ENCODE results near the gene BCL11A.

The BCL11A gene

DNA sequence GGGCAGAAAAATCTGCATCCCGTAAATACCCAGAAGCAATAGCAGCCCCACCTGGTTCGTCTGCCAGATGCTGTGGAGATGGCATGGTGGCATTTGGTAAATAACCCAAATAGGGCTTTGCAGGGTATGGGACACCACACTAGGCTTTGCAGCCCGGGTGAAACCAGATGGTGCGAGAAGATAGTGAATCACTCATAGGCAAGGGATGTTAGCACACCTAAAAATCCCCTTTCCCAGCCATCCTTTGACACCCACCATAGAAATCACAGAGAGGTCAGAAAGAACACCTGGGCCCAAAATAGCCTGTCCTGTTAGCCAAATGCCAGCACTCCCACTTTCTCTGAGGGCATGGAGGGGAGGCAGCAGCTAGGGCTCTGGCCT, 47.6 kb downstream of the BCL11A start:
- no peak for DNase-seq (ENCODE audit: low read depth in 2 of 2)

DNA sequence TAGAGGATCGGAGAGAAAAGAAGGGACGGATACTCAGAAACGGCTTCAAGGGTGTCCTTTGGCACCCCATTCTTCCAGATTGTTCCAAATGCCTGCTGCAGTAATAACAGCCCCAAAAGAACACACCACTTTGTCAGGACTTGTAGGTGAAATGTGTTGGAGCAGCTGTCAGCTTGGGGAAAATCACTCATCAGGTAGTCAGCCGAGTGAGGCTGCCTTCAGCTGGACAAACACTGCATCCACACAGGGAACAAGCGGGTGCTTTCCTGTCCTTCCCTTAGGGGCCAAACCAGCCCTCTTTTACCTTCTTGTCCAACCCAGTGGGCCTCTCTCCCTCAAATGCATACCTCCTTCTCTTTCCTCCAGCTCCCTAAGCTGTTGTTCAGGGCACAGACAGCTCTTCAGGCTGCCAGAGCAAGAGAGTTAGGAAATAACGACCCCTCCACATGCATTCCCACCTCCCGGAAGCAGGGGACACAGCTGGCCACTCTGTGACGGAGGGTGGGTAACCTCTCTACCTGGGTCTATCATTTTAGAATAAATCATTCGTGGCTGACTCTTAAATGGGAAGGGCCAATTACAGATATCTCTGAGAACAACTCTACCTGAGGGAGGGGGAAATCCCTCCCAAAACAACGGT, 48.1 kb downstream of the BCL11A start:
- DNase-seq (ENCODE audit: low read depth in 2 of 2): no peak

DNA sequence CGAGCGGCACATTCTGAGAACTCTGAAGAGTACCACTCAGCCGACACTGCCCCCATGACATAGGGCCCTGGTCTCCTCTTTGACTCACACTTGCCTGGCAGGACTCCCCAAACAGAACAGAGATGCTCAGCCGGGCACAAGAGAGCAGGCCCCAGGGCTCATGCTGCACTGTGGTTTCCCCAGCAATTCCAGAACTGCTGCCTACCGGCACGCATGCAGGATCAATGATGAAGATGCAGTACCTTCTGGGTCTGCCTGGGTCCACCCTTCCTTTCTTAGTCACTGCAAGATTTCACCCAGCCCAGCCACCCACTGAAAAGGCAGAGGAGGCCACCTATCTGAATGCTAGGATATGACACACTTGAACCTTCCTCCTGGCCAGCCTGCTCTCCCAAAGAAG, 49.4 kb downstream of the BCL11A start:
- DNase-seq (ENCODE audit: low read depth in 2 of 2): no peak

DNA sequence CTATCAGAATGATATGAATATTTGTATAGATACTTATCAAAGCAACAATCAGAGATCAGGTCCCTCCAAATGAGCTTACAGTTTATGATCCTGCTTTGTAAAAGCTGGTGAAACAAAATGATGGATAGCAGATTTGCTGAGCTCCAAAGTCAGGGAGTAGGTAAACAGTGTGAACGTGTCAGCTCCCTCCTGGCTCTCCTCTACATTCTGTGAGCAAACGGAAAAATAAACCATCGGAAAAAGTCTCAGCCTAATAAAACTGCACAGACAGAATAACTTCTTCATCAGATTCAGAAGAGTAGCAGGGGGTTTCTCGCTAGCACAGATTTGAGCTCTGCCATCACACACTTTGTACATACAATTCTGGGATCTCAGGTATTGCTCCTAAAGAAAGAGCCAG, 51.3 kb downstream of the BCL11A start:
- no peak for DNase-seq (ENCODE audit: low read depth in 2 of 2)

DNA sequence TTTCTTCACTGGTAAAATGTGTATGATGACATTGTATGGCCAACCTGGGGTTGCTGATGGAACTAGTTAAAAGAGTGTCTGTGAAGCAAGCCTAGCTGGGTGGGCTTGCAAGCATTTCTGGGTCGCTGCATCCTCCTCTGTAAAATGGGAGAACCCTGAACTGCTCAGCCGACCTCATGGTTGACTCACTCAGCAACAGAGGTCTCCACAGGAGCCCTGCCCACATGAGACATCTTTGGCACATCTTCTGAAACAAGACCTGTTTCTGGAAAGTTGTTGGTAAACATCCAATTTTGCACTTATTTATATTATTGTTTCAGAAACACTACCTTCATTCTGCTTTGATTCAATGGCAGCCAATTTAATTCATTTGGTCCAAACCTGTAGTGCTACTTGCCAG, 52.6 kb downstream of the BCL11A start:
- no peak for DNase-seq (ENCODE audit: low read depth in 2 of 2)

DNA sequence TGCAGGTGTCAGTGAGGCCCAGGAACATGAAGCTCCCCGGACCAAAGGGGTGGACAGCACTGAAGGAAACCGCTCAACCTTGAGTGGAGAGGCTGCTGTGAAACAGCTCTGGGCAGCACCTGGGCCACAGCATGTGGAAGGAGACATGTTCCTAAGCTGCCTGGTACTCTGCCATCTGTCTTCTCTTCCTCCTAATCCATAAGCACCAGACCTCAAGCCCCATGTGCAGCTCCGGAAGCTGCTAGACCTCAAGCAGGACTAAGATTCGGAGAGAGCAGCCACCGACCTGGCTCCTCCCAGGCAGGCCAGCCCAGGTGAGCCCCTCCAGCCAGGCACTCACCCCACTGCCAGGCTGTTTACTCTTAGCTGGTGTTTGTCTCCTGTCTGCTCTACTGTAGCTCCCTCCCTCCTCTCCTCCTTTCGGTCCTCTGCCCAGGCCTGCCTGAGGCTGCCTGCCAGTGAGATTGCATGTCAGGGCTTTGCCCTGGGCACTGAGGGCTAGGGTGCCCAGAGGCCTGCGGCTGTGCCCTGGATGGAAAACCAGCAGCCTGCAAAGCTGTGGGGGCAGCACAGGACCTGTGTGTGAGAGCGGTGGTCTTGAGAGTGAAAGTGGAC, 53.7 kb downstream of the BCL11A start:
- DNase-seq (ENCODE audit: low read depth in 2 of 2): no peak

DNA sequence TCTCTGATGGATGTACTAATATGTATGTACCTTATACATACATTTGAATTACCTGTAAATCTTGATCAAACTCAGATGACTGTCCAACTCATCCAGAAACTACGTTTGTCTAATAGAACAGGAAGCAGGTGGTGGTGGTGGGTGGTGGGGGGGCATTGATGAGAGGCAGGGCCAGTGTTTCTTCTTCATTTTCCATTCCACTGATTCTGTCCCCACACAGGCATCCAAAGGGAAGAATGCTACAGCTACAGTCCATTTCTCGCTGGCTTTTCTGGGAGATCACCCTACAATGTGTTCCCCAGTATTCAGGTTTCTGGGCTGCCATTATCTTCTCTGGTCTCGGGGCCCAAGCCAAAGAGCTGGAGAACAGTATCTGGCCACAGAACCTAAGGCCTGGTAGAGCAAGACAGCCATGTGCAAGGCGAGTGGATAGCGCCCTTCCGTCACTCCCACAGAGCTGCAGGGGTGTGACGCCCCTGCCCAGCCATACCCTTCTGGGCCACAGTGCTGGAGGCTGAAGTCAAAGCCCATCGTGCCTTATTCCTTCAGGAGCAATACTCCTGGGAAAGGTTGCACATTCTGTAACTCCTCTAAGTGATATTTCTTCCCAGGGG, 54.5 kb downstream of the BCL11A start:
- no peak for DNase-seq (ENCODE audit: low read depth in 2 of 2)

DNA sequence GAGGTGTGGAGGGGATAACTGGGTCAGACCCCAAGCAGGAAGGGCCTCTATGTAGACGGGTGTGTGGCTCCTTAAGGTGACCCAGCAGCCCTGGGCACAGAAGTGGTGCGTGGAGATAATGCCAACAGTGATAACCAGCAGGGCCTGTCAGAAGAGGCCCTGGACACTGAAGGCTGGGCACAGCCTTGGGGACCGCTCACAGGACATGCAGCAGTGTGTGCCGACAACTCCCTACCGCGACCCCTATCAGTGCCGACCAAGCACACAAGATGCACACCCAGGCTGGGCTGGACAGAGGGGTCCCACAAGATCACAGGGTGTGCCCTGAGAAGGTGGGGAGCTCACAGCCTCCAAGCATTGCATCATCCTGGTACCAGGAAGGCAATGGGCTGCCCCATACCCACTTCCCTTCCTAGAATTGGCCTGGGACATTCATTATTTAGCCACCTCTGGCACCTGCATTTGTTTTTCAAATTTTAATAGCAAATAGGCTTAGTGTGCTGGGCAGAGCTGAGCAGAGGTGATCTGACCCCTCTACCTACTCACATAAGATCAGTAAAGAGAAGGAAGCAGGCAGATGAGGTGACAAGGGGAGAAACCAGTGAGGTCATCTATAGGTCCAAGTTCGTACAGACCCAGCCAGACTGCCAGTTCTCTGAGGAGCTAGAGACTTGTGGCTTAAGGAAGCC, 55.2 kb downstream of the BCL11A start:
- DNase-seq (ENCODE audit: low read depth in 2 of 2): no peak

DNA sequence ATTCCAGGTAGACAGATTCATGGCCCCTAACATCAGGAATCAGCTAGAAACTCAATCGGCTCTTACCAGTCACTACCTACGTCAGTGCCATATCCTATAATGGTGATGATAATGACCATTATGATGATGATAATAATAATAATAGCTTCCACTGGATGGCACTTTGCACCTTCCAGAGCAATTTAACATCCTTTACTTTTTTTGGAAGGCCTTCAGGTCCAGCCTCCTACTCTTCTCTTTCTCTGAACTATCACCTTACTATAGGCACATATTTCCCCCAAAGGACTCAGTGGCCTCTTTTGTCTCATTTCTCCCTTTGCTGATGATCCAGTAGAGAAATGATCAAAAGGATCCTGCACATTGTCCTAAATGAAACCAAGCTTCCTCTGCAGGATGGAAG, 56.0 kb downstream of the BCL11A start:
- no peak for DNase-seq (ENCODE audit: low read depth in 2 of 2)

DNA sequence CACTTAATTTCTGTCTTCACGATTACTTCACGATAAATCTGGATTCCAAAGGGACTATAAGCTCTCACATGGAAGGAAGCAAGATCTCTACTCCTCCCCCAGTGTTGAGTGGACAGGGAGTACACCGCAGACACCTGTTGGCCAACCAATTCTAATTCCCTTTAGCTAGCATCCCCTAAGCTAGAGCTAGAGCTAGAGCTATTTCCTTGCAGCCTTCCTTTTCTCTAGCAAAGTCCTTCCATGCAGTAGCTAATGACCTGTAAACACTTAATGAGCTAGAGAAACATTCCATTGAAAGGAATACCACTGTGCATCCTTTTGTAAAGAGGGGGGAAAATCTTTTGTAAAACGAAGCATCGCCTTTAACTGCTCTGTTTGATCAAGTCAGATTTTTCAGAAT, 56.5 kb downstream of the BCL11A start:
- no peak for DNase-seq (ENCODE audit: low read depth in 2 of 2)

DNA sequence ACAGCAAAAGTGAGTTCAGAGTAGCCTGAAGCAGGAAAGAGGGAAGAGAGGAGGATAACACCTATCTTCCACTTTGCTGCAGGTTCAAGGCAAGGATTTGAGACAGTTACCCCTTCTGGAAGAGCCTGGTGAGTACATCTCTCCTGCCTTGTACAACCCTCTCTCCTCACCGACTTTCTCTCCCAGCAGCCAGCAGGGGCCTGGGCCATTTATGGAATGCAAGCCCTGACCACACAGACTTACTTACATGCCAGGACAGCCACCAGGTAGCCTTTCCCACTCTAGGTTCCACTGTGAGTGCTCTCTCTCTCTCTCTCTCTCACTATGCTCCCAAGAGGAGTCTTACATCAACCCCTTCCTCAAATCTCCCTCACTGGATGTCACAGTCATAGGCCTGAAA, 57.0 kb downstream of the BCL11A start:
- no peak for DNase-seq (ENCODE audit: low read depth in 2 of 2)

DNA sequence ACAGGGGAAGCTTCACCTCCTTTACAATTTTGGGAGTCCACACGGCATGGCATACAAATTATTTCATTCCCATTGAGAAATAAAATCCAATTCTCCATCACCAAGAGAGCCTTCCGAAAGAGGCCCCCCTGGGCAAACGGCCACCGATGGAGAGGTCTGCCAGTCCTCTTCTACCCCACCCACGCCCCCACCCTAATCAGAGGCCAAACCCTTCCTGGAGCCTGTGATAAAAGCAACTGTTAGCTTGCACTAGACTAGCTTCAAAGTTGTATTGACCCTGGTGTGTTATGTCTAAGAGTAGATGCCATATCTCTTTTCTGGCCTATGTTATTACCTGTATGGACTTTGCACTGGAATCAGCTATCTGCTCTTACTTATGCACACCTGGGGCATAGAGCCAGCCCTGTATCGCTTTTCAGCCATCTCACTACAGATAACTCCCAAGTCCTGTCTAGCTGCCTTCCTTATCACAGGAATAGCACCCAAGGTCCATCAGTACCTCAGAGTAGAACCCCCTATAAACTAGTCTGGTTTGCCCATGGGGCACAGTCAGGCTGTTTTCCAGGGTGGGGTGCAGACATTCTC, 58.3 kb downstream of the BCL11A start:
- no peak for DNase-seq (ENCODE audit: low read depth in 2 of 2)

DNA sequence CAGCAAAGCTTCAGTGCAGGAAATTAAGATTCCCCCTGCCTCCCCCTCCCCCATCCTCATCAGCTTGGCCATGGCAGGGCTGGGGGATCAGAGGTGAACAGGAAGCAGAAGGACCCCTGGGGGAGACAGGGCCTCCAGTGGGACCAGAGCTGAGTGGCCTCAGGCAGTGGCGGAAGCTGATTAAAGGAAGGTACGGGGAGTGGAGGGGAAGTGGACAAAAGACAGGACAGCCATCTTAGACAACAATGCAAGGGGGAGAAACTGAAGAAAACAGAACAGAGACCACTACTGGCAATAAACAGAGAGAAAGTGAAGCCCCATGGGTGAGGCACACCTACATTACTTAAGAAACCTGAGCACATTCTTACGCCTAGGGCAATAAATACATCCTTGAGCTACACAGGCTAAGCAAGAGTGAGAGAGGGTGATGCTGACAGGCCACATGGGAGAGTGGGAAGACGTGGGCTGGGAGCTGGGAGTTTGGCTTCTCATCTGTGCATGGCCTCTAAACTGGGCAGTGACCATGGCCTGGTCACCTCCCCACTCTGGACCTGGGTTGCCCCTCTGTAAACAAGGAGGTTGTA, 59.6 kb downstream of the BCL11A start:
- DNase-seq (ENCODE audit: low read depth in 2 of 2): no peak

DNA sequence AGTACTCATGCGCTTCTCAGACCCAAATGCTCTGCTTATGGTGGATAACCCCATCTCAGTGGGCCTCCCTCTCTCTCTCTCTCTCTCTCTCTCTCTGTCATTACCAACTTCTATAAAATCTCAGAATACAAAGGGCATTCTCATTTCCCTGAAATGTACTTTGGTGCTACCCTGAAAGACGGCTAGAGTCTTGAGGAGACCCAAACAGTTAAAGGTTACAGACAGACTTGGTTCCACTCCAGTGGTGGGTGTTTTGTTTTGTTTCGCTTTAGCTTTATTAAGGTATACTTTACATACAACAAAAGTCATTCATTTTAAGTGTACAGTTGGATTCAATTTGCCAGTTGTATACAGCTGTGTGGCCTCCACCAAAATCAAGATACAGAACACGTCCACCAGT, 60.9 kb downstream of the BCL11A start:
- DNase-seq (ENCODE audit: low read depth in 2 of 2): no peak

DNA sequence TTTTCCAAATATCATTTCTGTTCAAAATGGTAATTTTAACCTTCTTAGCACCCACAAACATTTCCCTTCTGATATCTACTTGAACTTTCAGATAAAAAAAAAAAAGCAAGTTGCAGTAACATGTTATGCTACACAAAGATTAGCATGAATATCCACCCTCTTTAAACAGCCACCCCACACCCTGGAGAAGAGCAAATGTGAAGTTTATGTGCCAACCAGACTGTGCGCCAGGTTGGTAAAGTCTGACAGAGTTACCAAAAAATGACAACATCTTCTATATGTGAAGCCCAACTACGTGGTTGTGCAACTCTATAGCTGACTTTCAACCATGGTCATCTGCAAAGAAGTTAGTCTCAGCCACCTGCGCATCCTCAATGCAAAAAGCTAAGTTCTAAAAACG, 62.6 kb downstream of the BCL11A start:
- DNase-seq (ENCODE audit: low read depth in 2 of 2): no peak

DNA sequence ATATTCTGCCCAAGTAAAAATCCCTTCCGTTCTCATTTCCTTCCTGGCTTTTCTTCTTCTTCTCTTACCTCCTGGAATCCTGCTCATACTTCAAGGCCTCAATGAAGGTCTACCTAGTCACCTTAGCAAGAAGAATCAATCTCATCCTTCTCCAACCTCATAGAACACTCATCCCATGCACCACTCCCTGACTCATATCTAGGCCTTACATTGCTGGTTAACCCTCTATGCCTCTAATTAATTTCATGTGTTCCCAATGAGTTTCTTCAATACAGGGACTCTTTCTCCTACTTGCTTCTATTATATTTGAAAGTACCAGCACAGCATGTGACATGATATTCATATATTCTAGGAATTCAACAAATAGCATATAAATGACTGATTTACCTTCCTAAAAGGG, 63.0 kb downstream of the BCL11A start:
- no peak for DNase-seq (ENCODE audit: low read depth in 2 of 2)

DNA sequence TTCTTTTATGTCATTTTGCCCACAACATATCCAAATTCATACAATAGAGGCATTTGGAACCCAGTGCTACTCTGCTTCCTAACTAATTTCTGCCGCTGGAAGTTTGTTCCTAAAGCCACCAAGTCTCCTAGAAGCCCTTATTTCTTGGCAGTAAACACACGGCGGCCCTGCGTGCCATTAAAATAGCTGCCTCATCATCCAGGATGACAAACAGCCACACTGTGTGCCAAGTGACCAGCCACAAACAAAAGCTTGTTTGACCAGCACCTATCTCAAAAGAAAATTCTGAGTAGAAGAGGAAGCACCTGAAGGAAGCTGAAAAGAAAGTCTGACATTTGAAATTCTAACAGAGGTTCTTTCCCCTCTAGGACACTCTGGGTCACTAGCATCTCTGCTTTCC, 64.2 kb downstream of the BCL11A start:
- no peak for DNase-seq (ENCODE audit: low read depth in 2 of 2)

DNA sequence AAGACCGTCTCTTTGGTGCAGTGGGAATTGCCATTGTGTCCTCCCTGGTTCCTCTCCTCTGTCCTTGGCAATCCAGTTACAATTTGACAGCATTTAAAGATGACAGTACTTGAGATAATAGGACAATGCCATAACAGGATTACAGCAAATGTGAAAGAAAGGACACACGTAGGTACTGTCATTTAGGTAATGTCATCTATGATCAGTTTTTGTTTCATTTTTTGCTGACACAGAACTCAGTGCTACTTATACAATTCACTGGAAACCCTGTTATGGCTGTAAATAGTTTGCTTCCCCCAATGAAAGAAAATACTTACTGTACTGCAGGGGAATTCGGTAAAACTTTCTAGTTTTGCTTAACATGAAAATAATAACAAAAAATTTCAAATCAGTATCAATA, 65.2 kb downstream of the BCL11A start:
- no peak for DNase-seq (ENCODE audit: low read depth in 2 of 2)

DNA sequence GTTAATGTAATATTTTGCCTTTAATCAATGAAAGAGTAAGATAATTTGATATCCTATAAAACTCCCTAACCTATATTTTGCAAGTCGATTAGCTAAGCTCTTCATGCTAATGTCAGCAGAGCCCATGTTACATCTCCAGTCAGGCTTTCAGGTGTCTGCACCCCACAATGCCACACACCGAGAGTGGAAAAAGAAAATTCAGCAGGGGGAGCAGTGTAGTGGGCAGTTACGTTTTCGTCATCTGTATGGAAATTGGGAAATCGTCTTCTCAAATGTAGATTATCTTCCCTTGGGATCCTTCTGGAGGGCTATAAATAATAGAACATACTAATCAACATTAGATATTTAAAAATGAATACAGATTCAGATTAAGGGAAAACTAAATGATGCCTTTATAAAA, 66.3 kb downstream of the BCL11A start:
- DNase-seq (ENCODE audit: low read depth in 2 of 2): no peak

DNA sequence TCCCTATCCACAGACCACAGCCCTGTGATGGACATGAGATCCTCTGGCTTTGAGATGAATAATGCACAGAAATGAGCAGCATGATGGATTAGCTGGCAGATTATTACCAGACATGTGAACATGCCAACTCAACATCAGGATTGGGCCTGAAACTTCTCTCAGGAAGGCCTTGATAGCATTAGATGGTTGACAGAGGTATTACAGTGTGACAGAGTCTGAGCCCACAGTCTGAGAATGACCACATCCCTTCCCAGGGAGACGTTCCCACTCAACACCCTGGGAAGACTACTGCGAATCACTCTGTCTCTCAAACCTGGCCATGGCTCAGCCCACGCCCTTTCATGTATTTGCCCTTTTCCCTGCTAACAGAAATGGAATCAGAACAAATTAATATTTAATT, 66.9 kb downstream of the BCL11A start:
- no peak for DNase-seq (ENCODE audit: low read depth in 2 of 2)

DNA sequence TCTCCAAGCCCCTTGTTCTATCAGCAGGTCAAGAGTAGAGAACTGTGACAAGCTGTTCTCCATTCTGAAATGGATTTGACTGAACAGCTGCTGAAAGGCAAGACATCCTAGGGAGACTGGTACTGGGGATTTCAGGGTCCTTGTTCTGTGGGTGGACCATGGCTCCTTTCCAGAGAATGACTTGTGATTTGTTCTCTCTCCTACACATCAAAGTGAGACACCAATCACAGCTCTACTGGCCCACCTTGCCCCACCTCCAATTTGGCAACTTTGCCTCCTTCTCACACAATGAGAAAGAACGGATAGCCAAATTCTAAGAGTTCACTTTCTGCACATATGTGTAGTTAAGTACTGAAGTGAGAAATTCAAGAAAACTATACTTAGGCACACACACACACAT, 67.4 kb downstream of the BCL11A start:
- DNase-seq (ENCODE audit: low read depth in 2 of 2): no peak

DNA sequence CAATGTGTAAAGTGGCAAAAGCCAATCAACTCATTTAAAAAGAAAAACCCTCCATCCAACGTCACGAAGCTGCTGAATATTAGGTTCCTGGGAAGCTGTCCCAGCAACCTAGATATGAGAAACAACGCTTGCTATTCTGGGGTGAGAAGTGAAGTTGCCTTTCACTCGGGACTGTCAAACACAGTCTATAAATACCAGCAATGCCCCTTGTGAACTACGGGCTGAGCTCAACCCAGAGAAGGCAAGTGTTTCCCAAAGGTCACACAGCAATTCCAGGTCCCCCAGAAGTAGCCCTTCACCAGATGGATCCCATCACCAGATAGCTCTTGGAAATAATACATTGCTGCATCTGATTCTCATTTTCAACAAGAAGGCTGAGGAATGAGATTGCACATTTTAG, 67.9 kb downstream of the BCL11A start:
- DNase-seq (ENCODE audit: low read depth in 2 of 2): no peak
